GM12872 (cell line): ENCODE measurements around the gene RNF13.

ENCODE experiments used
- CTCF ChIP-seq: IDR thresholded peaks from 3 replicates; pipeline ENCODE4 v1.5.1; 2011; ENCODE audit warnings: low read depth, mild to moderate bottlenecking, low read length, moderate library complexity; ENCODE audit not compliant: insufficient read depth

The RNF13 gene

DNA sequence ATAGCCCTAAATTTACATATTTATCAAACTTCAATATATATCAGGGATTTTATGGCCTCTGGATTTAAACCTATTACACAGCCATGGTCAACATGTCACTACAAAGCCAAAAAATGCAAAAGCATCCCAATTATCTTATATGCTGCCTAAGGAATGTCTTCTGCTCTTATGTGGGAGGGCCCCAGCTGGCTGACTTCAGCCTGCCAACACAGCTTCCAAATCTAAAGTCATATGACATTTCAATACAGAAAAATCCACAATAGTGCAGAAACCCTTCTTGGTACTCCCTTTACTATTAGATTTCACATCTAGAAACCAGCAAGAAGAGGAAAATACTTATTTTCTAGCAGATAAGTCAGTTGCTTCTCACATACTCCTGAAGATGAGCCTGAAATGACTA is 151.3 kb downstream of the RNF13 start:
- TF ChIP-seq CTCF = no peak

GRCh38 chr3:149965278-149965677 is 152.3 kb downstream of the RNF13 start:
- no peak for TF ChIP-seq CTCF

GRCh38 chr3:149967086-149967685 is 154.2 kb downstream of the RNF13 start:
- TF ChIP-seq CTCF = peak; percentile 37; the same call in 1 of the 3 replicates

DNA sequence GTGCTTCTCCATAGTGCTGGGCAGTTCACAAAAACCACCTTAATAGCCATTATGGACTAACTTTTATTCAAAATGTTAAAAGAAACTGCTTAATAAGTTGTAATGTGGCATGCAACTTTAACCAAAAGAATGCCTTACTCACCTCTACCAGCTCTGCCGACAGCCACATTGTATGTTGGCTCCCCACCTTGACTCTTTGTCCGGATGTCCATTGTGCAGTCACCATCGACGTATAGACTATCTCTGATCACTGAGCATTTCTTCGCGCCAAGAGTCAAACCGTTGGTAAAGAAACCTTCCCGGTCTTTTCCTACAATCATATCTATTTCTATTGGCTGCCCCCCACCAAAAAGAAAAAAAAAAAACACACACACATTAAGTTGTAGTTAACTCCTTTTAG is 155.2 kb downstream of the RNF13 start:
- no peak for TF ChIP-seq CTCF

GRCh38 chr3:149969110-149969939 is 156.3 kb downstream of the RNF13 start:
- no peak for TF ChIP-seq CTCF

DNA sequence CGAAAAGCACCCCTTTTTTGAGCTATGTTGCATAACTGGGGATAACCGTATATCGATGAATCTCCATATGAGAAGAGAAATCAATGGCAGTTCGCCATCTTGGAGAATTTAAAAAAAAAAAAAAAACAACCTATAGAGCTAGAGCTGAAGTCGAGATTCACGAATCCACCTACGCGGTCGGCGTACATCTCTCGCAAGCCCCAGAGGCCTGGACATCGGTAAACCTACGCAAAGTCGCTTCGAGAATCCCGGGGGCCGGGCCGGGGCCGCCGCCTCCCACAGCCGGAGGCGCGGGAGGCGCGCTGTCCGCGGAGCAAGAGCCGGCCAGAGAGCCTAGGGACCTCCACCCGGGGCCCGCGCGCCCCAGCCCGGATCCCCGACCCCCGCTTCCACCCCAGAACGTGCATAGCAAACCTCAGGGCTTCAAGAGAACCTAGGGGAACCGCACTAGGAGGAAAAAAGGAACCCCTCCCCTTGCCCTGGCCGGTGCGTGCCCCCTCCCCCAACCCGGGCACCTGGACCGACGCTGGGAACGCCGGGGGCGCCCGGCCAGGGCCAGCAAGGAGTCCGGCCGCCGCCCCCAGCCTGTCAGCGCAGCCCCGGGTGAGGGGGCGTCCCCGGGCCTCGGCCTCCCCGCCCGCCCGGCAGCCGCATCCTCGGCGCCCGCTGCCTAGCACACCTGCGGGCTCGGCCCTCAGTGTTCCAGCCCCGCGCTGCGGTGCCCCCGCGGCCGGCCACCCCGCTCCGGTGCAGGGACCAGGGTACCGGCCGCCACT is 157.1 kb downstream of the RNF13 start:
- no peak for TF ChIP-seq CTCF

GRCh38 chr3:149970716-149971402 is 157.8 kb downstream of the RNF13 start, which contains the start of gene PFN2:
TSS of gene PFN2 (minus strand) at chr3:149970895. CDS start at chr3:149970856, 39 bp downstream.
- TF ChIP-seq CTCF = no peak
